Caco-2 (cell line): ENCODE results near the gene MYO15B. TPM values are rescaled to one million over a fixed set of nuclear protein-coding genes. Genes with fewer than 3 reads are reported as not detected.

Source experiments
- BruUV-seq: library from RNA; stranded (reverse); fragments of 400-500 nt; replicated peaks from 2 replicates; lab custom pipeline; 2021; lab: Mats Ljungman, UMichigan
- CTCF ChIA-PET: fragments of 300-600 bp; sonication (Branson Sonifier 250); formaldehyde crosslinking; loops from one replicate; lab custom pipeline; 2022; ENCODE audit warnings: antibody characterized with exemption; lab: Charles Lee
- POLR2A ChIA-PET: fragments of 300-600 bp; sonication (Branson Sonifier 250); formaldehyde crosslinking; loops from one replicate; lab custom pipeline; 2022; ENCODE audit warnings: antibody characterized with exemption; lab: Charles Lee
- DNase-seq, 2 experiments: peaks; one replicate each; pipeline versions ENCODE4 v3.0.0 to v3.0.0-alpha.2; 2020 to 2022
- H3K27me3 ChIP-seq: replicated peaks from 2 replicates; pipeline ENCODE4 v1.6.0; 2011; ENCODE audit warnings: low read length; ENCODE audit not compliant: control insufficient read depth, insufficient read depth
- H3K36me3 ChIP-seq: 2 replicates; pipeline ENCODE4 v1.5.1; 2011; ENCODE audit warnings: low read length; ENCODE audit not compliant: control insufficient read depth, insufficient read depth
- H3K4me1 ChIP-seq: fragments of 250-450 bp; sonication (Bioruptor Pico); 2 replicates; pipeline ENCODE4 v1.5.1; 2020; ENCODE audit warnings: mild to moderate bottlenecking
- H3K4me3 ChIP-seq: 2 replicates; pipeline ENCODE4 v1.5.1; 2011; ENCODE audit warnings: low read depth, mild to moderate bottlenecking, control low read depth, low read length
- H3K9me3 ChIP-seq: fragments of 250-450 bp; sonication (Bioruptor Pico); 2 replicates; pipeline ENCODE4 v1.5.1; 2020; ENCODE audit warnings: mild to moderate bottlenecking, moderate library complexity
- H3K27ac Mint-ChIP-seq: one replicate; pipeline ENCODE4 v1.8.0; 2022; ENCODE audit warnings: mixed read lengths; ENCODE audit not compliant: unreplicated experiment
- H3K27me3 Mint-ChIP-seq: one replicate; pipeline ENCODE4 v1.8.0; 2022; ENCODE audit warnings: mixed read lengths; ENCODE audit not compliant: insufficient read depth, unreplicated experiment
- H3K36me3 Mint-ChIP-seq: one replicate; pipeline ENCODE4 v1.8.0; 2022; ENCODE audit warnings: mild to moderate bottlenecking, mixed read lengths; ENCODE audit not compliant: insufficient read depth, unreplicated experiment
- H3K4me1 Mint-ChIP-seq: one replicate; pipeline ENCODE4 v1.8.0; 2022; ENCODE audit warnings: low read depth, mixed read lengths; ENCODE audit not compliant: unreplicated experiment
- H3K4me3 Mint-ChIP-seq: one replicate; pipeline ENCODE4 v1.8.0; 2022; ENCODE audit warnings: mild to moderate bottlenecking, moderate library complexity, mixed read lengths; ENCODE audit not compliant: unreplicated experiment
- H3K9me3 Mint-ChIP-seq: one replicate; pipeline ENCODE4 v1.8.0; 2022; ENCODE audit warnings: mixed read lengths; ENCODE audit not compliant: unreplicated experiment
- CTCF ChIP-seq, 2 experiments: fragments of 200-600 bp in 1 of 2; IDR thresholded peaks; 1 replicate in 1 of 2; 2 replicates in 1 of 2; pipeline versions ENCODE4 v1.5.1 to v1.8.0; 2011 to 2022; ENCODE audit warnings: antibody characterized with exemption in 1 of 2, control low read depth in 1 of 2, inconsistent platforms in 1 of 2, low read depth in 1 of 2, low read length in 1 of 2, mild to moderate bottlenecking in 1 of 2, moderate library complexity in 1 of 2; ENCODE audit not compliant: insufficient read depth in 1 of 2, severe bottlenecking in 1 of 2, unreplicated experiment in 1 of 2
- intact Hi-C: fragments of 100-400 bp; cut with micrococcal nuclease; formaldehyde crosslinking; loops from one replicate; pipeline ENCODE4 v1.10.0; 2022; ENCODE audit not compliant: unreplicated experiment
- total RNA-seq: library from RNA; stranded (reverse); gene quantifications from 2 replicates; pipeline ENCODE4 v1.2.3, GENCODE V29; 2022

The MYO15B gene
- total RNA-seq, 1 experiment from 2014 or later = 12.3 TPM

GRCh38 chr17:75561927-75562603, 25.5 kb upstream of the MYO15B start:
- peaks cover 6% of the 10 kb centered on the region; the same call in 1 of the 2 replicates for H3K36me3 ChIP-seq
- H3K9me3 Mint-ChIP-seq = no peaks in the 10 kb centered on the region
- no peaks in the 10 kb centered on the region for H3K9me3 ChIP-seq
- H3K27me3 Mint-ChIP-seq = no peaks in the 10 kb centered on the region
- H3K4me3 ChIP-seq = no peak overlapping the region
- no peaks in the 10 kb centered on the region for H3K4me1 Mint-ChIP-seq
- intact Hi-C loops = no loop called here
- no TSS peak for BruUV-seq
- H3K36me3 Mint-ChIP-seq = peaks cover 62% of the 10 kb centered on the region
- TF ChIP-seq CTCF (IDR thresholded peaks at IDR 0.05; ENCODE audit: insufficient read depth in 1 of 2, low read depth in 1 of 2, low read length in 1 of 2, severe bottlenecking in 1 of 2, unreplicated experiment in 1 of 2) = no peak
- peaks cover 19% of the 10 kb centered on the region for H3K4me1 ChIP-seq
- ChIA-PET CTCF (no interaction called here), POLR2A (no interaction called here)
- H3K4me3 Mint-ChIP-seq = no peak overlapping the region
- DNase-seq = no peak
- H3K27ac Mint-ChIP-seq = no peak overlapping the region
- no peaks in the 10 kb centered on the region for H3K27me3 ChIP-seq

GRCh38 chr17:75563063-75563758, 24.4 kb upstream of the MYO15B start:
- TF ChIP-seq CTCF (IDR thresholded peaks at IDR 0.05; ENCODE audit: insufficient read depth in 1 of 2, low read depth in 1 of 2, low read length in 1 of 2, severe bottlenecking in 1 of 2, unreplicated experiment in 1 of 2) = no peak
- H3K9me3 Mint-ChIP-seq = no peaks in the 10 kb centered on the region
- no TSS peak for BruUV-seq
- ChIA-PET POLR2A (no interaction called here), CTCF (no interaction called here)
- no peak overlapping the region for H3K4me3 Mint-ChIP-seq
- intact Hi-C loops = no loop called here
- no peak for DNase-seq
- no peak overlapping the region for H3K4me3 ChIP-seq
- no peak overlapping the region for H3K27ac Mint-ChIP-seq
- H3K9me3 ChIP-seq = no peaks in the 10 kb centered on the region
- H3K27me3 ChIP-seq = no peaks in the 10 kb centered on the region
- H3K36me3 ChIP-seq = peaks cover 6% of the 10 kb centered on the region; the same call in 1 of the 2 replicates
- H3K36me3 Mint-ChIP-seq = peaks cover 70% of the 10 kb centered on the region
- no peaks in the 10 kb centered on the region for H3K4me1 Mint-ChIP-seq
- peaks cover 8% of the 10 kb centered on the region; the same call in 1 of the 2 replicates for H3K4me1 ChIP-seq
- H3K27me3 Mint-ChIP-seq = no peaks in the 10 kb centered on the region

- CTCF ChIA-PET = interaction anchor here (2.4 kb wide), 1 partner anchor 48 kb away, joined by 17 read pairs; the partner anchor contains the start of gene TSEN54
- peaks cover 8% of the 10 kb centered on the region; the same call in 1 of the 2 replicates for H3K4me1 ChIP-seq
Observed at GRCh38 chr17:75564195-75564594, 23.4 kb upstream of the MYO15B start.

More at GRCh38 chr17:75564195-75564594, 23.4 kb upstream of the MYO15B start:
- no TSS peak for BruUV-seq
- intact Hi-C loops = loop anchor here (2.0 kb wide), 1 partner anchor 33 kb away; no protein-coding TSS in a partner anchor
- Histone ChIP-seq H3K4me3 (no peak overlapping the region), H3K27me3 (no peaks in the 10 kb centered on the region), H3K36me3 (peaks cover 6% of the 10 kb centered on the region), H3K9me3 (no peaks in the 10 kb centered on the region)
- Mint-ChIP-seq H3K4me3 (no peak overlapping the region), H3K9me3 (no peaks in the 10 kb centered on the region), H3K36me3 (peaks cover 72% of the 10 kb centered on the region), H3K27ac (no peak overlapping the region), H3K4me1 (no peaks in the 10 kb centered on the region), H3K27me3 (no peaks in the 10 kb centered on the region)
- POLR2A ChIA-PET = no interaction called here
- DNase-seq = no peak
- TF ChIP-seq CTCF (IDR thresholded peaks at IDR 0.05; ENCODE audit: insufficient read depth in 1 of 2, low read depth in 1 of 2, low read length in 1 of 2, severe bottlenecking in 1 of 2, unreplicated experiment in 1 of 2) = no peak
